Psoas muscle (tissue), 8 donors: ENCODE measurements around the gene KCNAB3. TPM values are rescaled to one million over a fixed set of nuclear protein-coding genes. Genes with fewer than 3 reads are reported as not detected.

ENCODE experiments used
- ATAC-seq, 4 donors: fragments of 200-7000 bp; cut with Tn5 transposase; one replicate each; pipeline ENCODE4 v1.9.1; 2020; ENCODE audit warnings: moderate library complexity in 3 of 4, mild to moderate bottlenecking in 2 of 4
- DNase-seq, 2 donors: peaks; one replicate each; pipeline ENCODE4 v3.0.0-alpha.2; 2020
- H3K27ac ChIP-seq: fragments of 200-600 bp; one replicate; pipeline ENCODE4 v1.8.0; 2022
- H3K27me3 ChIP-seq, 3 donors: fragments of 200-600 bp in 1 of 3; one replicate each; pipeline versions ENCODE4 v1.6.1 to v1.8.0; 2013 to 2022; ENCODE audit warnings: low read length in 2 of 3, mild to moderate bottlenecking in 2 of 3, moderate library complexity in 1 of 3; ENCODE audit not compliant: insufficient read depth in 3 of 3
- H3K36me3 ChIP-seq, 2 donors: fragments of 200-600 bp in 1 of 2; one replicate each; pipeline versions ENCODE4 v1.6.1 to v1.8.0; 2013 to 2022; ENCODE audit warnings: low read depth in 1 of 2, mild to moderate bottlenecking in 1 of 2, moderate library complexity in 1 of 2; ENCODE audit not compliant: insufficient read depth in 1 of 2
- H3K4me1 ChIP-seq: fragments of 200-600 bp; one replicate; pipeline ENCODE4 v1.8.0; 2022
- H3K4me3 ChIP-seq: fragments of 200-600 bp; one replicate; pipeline ENCODE4 v1.8.0; 2022; ENCODE audit warnings: mild to moderate bottlenecking
- H3K9me3 ChIP-seq: fragments of 200-600 bp; one replicate; pipeline ENCODE4 v1.8.0; 2022
- WGBS, 3 donors: extraction: QIAGEN DNeasy Blood & Tissue Kit; methylation state at CpG; one replicate each; pipeline versions ENCODE4 v1.1.6 to v1.1.7; 2013; 5-methylcytosine and 5-hydroxymethylcytosine counted together
- intact Hi-C, 2 donors: fragments of 100-400 bp; cut with DNase I; formaldehyde crosslinking; loops; one replicate each; pipeline versions ENCODE4 v1.11.0 to v1.14.2; 2022
- polyA plus RNA-seq, 3 donors: library from polyadenylated mRNA; stranded (reverse); fragments of 200-250 nt; gene quantifications; one replicate each; pipeline ENCODE4 v1.2.3, GENCODE V29; 2013
- total RNA-seq, 4 donors: library from RNA; stranded (reverse); fragmentation: NEBNext Ultra II Directional in 2 of 4; extraction: Animal tissue kit (Norgen Biotek cat#: 25700) in 2 of 4; gene quantifications; one replicate each; pipeline versions ENCODE4 v1.2.1 to v1.2.4, GENCODE V29; 2021 to 2023
- TF ChIP-seq, protein P1 (sequence below): fragments of 200-600 bp; IDR thresholded peaks from one replicate; pipeline ENCODE4 v1.8.0; 2022; ENCODE audit warnings: antibody characterized with exemption
- donor health status: healthy with polysubstance abuse.
- donor health status: DM: no; HTN: no; CAD: no; lungs with moderate emphysema.
- donor health status: Bipolar disorder and iron deficiency.
- donor health status: healthy.
- donor health status: DM: yes; HTN: yes; CAD: no.
- donor health status: DM: no; HTN: no; CAD: no.
- donor health status: DM: no; HTN: no; CAD: no.
- donor health status: DM: yes; HTN: yes; CAD: no.

The KCNAB3 gene
- total and polyA plus RNA-seq, 7 donors = 0.18 to 0.77 (median 0.45) TPM; not detected in 1

DNA sequence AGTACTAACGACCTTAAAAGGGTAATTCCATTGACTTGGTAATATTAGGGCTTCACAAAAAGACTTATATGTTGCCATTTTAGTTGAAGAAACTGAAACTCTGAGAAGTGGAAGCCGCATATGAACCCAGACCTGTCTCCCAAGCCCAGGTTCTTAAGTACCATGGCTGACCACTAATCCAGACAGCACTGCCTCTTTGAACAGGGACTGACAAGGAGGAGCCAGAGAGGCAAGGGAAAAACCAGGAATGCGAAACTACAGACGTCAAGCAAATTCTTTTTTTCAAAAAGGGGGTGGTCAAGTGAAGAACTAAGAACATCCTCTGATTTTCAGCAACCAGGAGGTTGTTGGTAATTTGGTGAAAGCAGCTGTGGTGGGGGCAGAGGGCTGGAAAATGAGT lies 56.6 kb downstream of the KCNAB3 start:
- TF ChIP-seq, protein P1, sequence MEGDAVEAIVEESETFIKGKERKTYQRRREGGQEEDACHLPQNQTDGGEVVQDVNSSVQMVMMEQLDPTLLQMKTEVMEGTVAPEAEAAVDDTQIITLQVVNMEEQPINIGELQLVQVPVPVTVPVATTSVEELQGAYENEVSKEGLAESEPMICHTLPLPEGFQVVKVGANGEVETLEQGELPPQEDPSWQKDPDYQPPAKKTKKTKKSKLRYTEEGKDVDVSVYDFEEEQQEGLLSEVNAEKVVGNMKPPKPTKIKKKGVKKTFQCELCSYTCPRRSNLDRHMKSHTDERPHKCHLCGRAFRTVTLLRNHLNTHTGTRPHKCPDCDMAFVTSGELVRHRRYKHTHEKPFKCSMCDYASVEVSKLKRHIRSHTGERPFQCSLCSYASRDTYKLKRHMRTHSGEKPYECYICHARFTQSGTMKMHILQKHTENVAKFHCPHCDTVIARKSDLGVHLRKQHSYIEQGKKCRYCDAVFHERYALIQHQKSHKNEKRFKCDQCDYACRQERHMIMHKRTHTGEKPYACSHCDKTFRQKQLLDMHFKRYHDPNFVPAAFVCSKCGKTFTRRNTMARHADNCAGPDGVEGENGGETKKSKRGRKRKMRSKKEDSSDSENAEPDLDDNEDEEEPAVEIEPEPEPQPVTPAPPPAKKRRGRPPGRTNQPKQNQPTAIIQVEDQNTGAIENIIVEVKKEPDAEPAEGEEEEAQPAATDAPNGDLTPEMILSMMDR = no peak
- Histone ChIP-seq H3K9me3 (no peaks in the 10 kb centered on the region), H3K27me3 (peaks cover 0 to 7% (median 0%) of the 10 kb centered on the region in 3 donors), H3K27ac (no peak overlapping the region), H3K4me1 (no peaks in the 10 kb centered on the region), H3K36me3 (no peaks in the 10 kb centered on the region), H3K4me3 (no peak overlapping the region)
- no peak for DNase-seq
- ATAC-seq = no peak
- intact Hi-C loops = no loop called here
- 60 to 70% (median 67%) methylated on average over 4 of the region's 4 CpGs for WGBS, 3 donors

Other genes starting within 250 kb of the KCNAB3 start
- gene TP53, start 242.4 kb downstream of the KCNAB3 start, total RNA-seq = 10 to 100 TPM; 18.1 to 36.7 (median 19.4) TPM
- gene TP53, start 242.4 kb downstream of the KCNAB3 start, polyA plus RNA-seq = 10 to 100 TPM in 2 of 3 donors, 1 to 10 TPM in 1; 7.4 to 15.7 (median 10.6) TPM
- 1 to 10 TPM; 4.5 to 6.6 (median 5.0) TPM for gene WRAP53, start 241.4 kb downstream of the KCNAB3 start, total RNA-seq
- 10 to 100 TPM in 2 of 3 donors, 1 to 10 TPM in 1; 6.5 to 14.4 (median 11.2) TPM for gene WRAP53, start 241.4 kb downstream of the KCNAB3 start, polyA plus RNA-seq
- under 1 TPM in 3 of 4 donors, not detected in 1; 0.11 to 0.37 (median 0.17) TPM for gene EFNB3, start 224.7 kb downstream of the KCNAB3 start, total RNA-seq
- under 1 TPM in 2 of 3 donors, not detected in 1; 0.09 to 0.12 TPM for gene EFNB3, start 224.7 kb downstream of the KCNAB3 start, polyA plus RNA-seq
- under 1 TPM; 0.04 to 0.10 (median 0.05) TPM for gene DNAH2, start 212.1 kb downstream of the KCNAB3 start, total RNA-seq
- under 1 TPM; 0.01 to 0.10 (median 0.08) TPM for gene DNAH2, start 212.1 kb downstream of the KCNAB3 start, polyA plus RNA-seq
- gene KDM6B, start 95.6 kb downstream of the KCNAB3 start, total RNA-seq = 10 to 100 TPM; 11.8 to 26.0 (median 17.9) TPM
- 10 to 100 TPM in 1 of 3 donors, 1 to 10 TPM in 2; 2.8 to 16.6 (median 6.3) TPM for gene KDM6B, start 95.6 kb downstream of the KCNAB3 start, polyA plus RNA-seq
- 10 to 100 TPM; 16.3 to 31.3 (median 19.0) TPM for gene TMEM88, start 74.8 kb downstream of the KCNAB3 start, total RNA-seq
- 10 to 100 TPM; 24.0 to 57.4 (median 42.6) TPM for gene TMEM88, start 74.8 kb downstream of the KCNAB3 start, polyA plus RNA-seq
- gene NAA38, start 72.3 kb downstream of the KCNAB3 start, total RNA-seq = 10 to 100 TPM; 60.8 to 95.4 (median 73.3) TPM
- 100 to 1,000 TPM; 104 to 148 (median 109) TPM for gene NAA38, start 72.3 kb downstream of the KCNAB3 start, polyA plus RNA-seq
- 10 to 100 TPM in 2 of 4 donors, 1 to 10 TPM in 2; 9.9 to 11.9 (median 10.2) TPM for gene CYB5D1, start 71.9 kb downstream of the KCNAB3 start, total RNA-seq
- gene CYB5D1, start 71.9 kb downstream of the KCNAB3 start, polyA plus RNA-seq = 10 to 100 TPM in 2 of 3 donors, 1 to 10 TPM in 1; 7.1 to 31.7 (median 10.4) TPM
- 10 to 100 TPM in 1 of 4 donors, 1 to 10 TPM in 3; 5.8 to 13.1 (median 7.5) TPM for gene CHD3, start 41.1 kb downstream of the KCNAB3 start, total RNA-seq
- gene CHD3, start 41.1 kb downstream of the KCNAB3 start, polyA plus RNA-seq = 1 to 10 TPM; 3.3 to 6.9 (median 6.8) TPM
- gene RNF227, start 13.6 kb downstream of the KCNAB3 start, total RNA-seq = 1 to 10 TPM in 2 of 4 donors, under 1 TPM in 2; 0.62 to 2.6 (median 1.0) TPM
- gene RNF227, start 13.6 kb downstream of the KCNAB3 start, polyA plus RNA-seq = 1 to 10 TPM; 1.5 to 2.4 (median 1.6) TPM
- 10 to 100 TPM; 47.7 to 84.9 (median 75.0) TPM for gene TRAPPC1, start 2.1 kb upstream of the KCNAB3 start, total RNA-seq
- 10 to 100 TPM; 64.0 to 78.4 (median 76.1) TPM for gene TRAPPC1, start 2.1 kb upstream of the KCNAB3 start, polyA plus RNA-seq
- 1 to 10 TPM; 5.5 to 9.5 (median 7.4) TPM for gene CNTROB, start 2.4 kb upstream of the KCNAB3 start, total RNA-seq
- gene CNTROB, start 2.4 kb upstream of the KCNAB3 start, polyA plus RNA-seq = 1 to 10 TPM; 5.9 to 9.6 (median 8.8) TPM
- not detected for gene GUCY2D, start 72.8 kb upstream of the KCNAB3 start, total RNA-seq
- not detected for gene GUCY2D, start 72.8 kb upstream of the KCNAB3 start, polyA plus RNA-seq
- under 1 TPM in 3 of 4 donors, not detected in 1; 0.13 to 0.42 (median 0.32) TPM for gene ALOX15B, start 109.2 kb upstream of the KCNAB3 start, total RNA-seq
- 1 to 10 TPM in 1 of 3 donors, under 1 TPM in 1, not detected in 1; 0.09 to 1.1 TPM for gene ALOX15B, start 109.2 kb upstream of the KCNAB3 start, polyA plus RNA-seq
- not detected for gene ALOX12B, start 157.9 kb upstream of the KCNAB3 start, total RNA-seq
- gene ALOX12B, start 157.9 kb upstream of the KCNAB3 start, polyA plus RNA-seq = not detected
- gene ALOXE3, start 188.7 kb upstream of the KCNAB3 start, total RNA-seq = not detected
- under 1 TPM in 1 of 3 donors, not detected in 2; 0.42 TPM for gene ALOXE3, start 188.7 kb upstream of the KCNAB3 start, polyA plus RNA-seq
- under 1 TPM in 1 of 4 donors, not detected in 3; 0.30 TPM for gene HES7, start 194.2 kb upstream of the KCNAB3 start, total RNA-seq
- under 1 TPM in 1 of 3 donors, not detected in 2; 0.10 TPM for gene HES7, start 194.2 kb upstream of the KCNAB3 start, polyA plus RNA-seq
- gene PER1, start 222.5 kb upstream of the KCNAB3 start, total RNA-seq = 100 to 1,000 TPM in 3 of 4 donors, 10 to 100 TPM in 1; 48.9 to 278 (median 166) TPM
- 100 to 1,000 TPM; 133 to 173 (median 145) TPM for gene PER1, start 222.5 kb upstream of the KCNAB3 start, polyA plus RNA-seq
- 10 to 100 TPM; 39.7 to 59.2 (median 49.8) TPM for gene VAMP2, start 233.1 kb upstream of the KCNAB3 start, total RNA-seq
- gene VAMP2, start 233.1 kb upstream of the KCNAB3 start, polyA plus RNA-seq = 10 to 100 TPM; 33.2 to 49.5 (median 35.2) TPM
- 1 to 10 TPM; 1.2 to 4.7 (median 2.9) TPM for gene TMEM107, start 246.5 kb upstream of the KCNAB3 start, total RNA-seq
- gene TMEM107, start 246.5 kb upstream of the KCNAB3 start, polyA plus RNA-seq = 1 to 10 TPM; 1.5 to 1.9 (median 1.8) TPM